Activated CD8-positive, alpha-beta memory T cell treated with anti-CD3 and anti-CD28 coated beads, Interleukin-2, amount 50 U/mL, for 48 hours (primary cell): ENCODE results near the gene PTPN4.
"Not testable (repeated sequence)": the region's sequence is repeated elsewhere in the genome, so short reads cannot be mapped to it uniquely, and the experiment has no call there.

Source experiments
- DNase-seq: peaks from one replicate; pipeline ENCODE4 v3.0.0-alpha.2; 2020

The PTPN4 gene

DNA sequence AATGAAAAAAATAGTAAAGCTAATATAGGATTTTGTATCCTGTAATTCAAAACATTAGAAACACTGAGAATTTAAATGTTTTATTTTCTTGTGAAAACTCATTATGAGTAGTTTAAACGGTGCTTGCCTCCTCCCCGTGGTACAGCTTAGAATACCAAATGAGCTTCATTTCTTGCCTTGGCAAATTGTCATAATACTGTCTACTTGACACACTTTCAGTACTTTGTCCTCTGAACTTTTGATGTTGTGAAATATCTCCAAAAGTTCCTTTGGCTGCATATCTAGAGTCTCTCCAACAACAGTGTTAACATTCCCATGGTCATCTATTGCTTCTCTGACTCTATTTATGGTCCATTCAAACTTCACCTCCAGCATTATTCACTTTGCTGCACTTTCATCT is 191.2 kb downstream of the PTPN4 start:
- DNase-seq, result no peak

DNA sequence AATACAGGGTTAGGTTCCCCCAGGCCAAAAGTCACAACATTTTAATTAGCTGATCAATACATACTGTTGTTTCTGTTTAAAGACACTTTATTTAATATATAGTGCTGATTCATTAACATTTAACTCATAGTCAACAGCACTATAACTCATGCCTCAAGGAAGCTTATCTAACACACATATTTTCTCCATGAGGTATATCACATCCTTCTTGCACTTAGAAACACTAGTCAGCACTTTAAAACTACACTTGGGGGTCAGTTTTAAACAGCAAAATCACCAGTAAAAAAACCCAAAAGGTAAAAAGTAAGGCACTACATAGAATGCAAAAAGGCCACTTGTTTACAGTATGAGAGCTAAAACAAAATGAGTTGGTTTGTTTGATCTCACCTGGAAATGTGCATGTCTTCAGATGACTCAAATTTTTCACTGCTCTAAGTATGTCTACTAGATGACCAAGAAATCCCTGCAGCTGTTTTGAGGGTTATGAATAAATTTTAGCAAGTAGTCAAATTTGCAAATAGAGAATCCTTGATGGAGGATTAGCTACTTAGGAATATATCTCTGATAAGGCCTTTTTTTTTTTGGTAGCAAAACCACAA is 199.0 kb downstream of the PTPN4 start:
- DNase-seq, result no peak

DNA sequence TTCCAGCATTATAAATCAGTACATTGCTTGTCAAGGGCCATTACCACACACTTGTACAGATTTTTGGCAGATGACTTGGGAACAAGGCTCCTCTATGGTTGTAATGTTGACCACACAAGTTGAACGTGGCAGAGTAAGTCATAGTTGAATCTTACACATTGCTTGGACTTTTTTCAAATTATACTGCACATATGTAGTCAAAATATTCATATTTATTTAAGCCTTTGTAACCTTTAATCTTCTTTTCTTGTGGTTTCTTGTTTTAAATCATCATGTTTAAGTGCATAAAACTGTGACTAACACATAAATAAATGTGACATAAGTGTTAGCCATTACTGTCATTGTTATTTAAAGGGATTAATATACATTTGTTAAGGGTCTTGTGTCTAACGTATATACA is 201.1 kb downstream of the PTPN4 start:
- DNase-seq, result no peak

DNA sequence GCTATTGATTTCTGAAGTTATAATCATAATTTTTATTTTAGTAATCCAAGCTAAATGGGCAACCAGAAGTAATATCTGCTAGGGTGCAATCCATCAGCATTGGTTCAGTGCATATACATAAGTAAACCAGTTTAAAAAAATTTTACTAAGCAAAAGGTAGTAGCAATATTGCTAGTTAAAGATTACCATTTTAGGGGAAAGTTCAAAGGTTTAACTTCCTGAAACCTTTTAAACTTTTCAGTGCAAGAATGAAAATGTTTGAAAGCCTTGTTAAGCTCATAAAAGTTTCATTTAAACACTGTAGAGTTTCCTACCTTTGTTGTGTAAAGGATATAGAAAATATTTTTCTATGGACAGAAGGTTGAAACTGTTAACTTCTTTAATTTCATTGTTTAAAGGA is 222.2 kb downstream of the PTPN4 start:
- no peak for DNase-seq

DNA sequence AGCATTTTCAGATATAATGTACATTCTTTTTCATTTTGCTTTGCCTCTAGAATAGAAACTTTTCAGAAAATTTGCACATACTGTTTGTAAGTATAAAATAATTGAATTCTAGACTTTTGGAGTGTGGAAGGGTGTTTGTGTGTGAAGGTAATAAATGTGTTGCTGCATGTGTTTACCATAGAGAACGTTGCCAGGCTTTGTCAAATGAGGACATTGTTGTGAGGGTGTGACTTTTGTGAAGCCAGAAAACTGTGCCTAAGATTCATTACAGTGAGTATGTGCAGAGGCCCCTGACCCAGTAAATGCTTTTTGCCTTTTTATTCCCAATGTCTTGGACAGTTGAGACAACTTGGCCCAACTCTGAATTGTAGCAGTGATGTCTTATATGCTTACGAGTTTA is 222.8 kb downstream of the PTPN4 start:
- no peak for DNase-seq

DNA sequence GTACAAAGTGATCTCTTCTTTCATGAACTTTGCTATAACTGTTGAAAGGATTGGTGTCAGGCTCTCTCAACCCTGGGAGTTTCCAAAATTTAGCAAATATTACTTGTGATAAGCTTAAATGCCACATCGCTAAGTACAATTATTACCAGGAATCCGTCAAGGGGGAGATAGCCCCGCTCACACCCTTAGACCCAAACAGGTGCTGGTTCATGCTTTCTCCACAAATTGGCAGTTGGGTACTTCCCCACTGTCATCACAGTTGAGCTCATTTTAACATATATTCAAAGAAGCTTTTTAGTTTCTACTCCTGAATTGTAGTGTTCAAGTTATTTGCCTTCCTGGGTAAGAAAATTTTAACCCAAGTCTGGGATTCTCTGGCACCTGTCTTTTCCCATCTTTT is 223.4 kb downstream of the PTPN4 start:
- DNase-seq, result no peak

DNA sequence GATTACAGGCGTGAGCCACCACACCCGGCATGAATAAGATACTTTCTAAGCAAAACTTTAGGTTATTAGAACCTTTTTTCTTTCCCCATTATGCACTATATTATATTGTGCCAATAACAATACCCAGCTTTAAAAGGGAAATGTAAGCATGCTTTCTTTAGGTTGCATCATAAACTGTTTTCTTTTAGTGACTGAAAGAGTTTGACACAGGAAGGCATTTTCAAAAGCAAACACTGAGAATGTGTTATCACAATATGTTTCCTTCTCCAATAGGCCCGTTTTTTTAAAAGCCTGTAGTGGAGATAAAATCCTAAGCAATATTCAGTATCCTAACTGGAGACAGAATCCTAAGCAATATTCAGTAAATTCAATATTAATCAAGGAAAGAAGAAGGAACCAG is 236.4 kb downstream of the PTPN4 start:
- no peak for DNase-seq

DNA sequence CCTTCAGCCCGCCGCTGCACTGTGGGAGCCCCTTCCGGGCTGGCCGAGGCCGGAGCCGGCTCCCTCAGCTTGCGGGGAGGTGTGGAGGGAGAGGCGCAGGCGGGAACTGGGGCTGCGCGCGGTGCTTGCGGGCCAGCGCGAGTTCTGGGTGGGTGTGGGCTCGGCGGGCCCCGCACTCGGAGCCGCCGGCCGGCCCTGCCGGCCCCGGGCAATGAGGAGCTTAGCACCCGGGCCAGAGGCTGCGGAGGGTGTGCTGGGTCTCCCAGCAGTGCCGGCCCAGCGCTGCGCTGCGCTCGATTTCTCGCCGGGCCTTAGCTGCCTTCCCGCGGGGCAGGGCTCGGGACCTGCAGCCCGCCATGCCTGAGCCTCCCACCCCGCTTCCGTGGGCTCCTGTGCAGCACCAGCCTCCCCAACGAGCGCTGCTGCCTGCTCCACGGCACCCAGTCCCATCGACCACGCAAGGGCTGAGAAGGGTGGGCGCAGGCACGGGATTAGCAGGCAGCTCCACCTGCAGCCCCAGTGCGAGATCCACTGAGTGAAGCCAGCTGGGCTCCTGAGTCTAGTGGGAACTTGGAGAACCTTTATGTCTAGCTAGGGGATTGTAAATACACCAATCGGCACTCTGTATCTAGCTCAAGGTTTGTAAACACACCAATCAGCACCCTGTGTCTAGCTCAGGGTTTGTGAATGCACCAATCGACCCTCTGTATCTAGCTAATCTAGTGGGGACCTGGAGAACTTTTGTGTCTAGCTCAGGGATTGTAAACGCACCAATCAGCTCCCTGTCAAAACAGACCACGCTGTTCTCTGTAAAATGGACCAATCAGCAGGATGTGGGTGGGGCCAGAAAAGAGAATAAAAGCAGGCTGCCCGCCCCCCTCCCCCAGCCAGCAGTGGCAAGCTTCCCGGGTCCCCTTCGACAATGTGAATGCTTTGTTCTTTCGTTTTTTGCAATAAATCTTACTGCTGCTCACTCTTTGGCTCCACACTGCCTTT is 237.5 kb downstream of the PTPN4 start:
- not testable (repeated sequence) for DNase-seq

DNA sequence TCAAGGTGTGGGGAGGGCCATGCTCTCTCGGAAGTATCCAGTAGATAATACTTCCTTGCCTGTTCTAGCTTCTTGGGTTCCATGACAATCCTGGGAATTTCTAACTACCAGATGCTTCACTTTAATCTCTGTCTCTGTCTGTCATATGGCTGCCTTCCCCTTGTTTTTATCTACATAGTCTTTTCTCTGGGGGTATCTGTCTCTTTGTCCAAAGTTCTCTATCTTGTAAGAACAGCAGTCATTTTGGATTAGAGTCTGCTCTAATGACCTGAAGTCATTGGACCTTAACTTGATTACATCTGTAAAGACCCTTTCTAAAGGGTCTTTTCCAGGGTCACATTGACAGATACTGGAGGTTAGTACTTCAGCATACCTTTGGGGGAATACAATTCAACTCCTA is 241.7 kb downstream of the PTPN4 start:
- no peak for DNase-seq

DNA sequence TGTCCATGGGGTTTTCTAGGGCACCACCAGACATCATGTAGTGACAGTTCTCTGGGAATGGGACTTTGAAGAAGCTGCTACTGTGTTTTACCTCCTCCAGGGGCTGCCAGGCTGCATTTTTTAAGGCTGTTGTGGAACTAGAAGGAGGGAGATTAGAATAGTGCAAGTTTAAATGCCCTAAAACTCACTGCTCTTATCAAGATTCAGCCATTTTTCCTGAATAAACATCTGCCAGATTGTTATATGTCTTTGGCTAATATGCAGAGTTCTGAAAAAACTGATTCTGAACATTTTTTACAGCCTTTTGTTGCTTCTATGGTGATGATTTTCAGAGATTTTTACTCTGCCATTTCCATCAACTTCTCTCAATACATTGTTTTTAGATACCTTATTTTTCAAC is 244.5 kb downstream of the PTPN4 start:
- no peak for DNase-seq

DNA sequence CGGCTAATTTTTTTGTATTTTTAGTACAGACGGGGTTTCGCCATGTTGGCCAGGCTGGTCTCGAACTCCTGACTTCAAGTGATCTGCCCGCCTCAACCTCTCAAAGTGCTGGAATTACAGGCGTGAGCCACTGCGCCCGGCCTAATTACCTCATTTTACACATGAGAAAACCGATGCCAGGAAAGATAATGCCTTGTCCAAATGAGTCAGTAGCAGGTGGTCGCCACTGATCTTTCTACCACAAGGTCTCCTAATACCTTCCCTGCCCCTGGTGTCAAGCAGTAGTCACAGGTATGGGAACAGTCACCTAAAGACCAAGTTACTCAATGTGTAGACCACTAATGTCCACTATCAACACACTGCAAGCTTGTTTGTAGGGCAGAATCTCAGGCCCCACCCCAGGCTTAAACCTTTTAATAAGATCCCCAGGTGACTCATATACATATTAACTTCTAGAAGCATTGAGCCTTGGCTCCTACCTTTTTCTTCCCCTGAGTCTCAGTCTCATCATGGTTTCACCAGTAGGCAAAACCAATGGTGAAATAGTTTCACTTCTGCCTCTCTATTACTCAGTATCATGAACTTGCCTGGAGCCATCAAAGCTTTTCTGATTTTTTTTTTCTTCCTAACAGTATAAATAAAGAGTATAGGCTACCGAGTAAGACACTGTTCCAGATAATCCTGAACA is 246.3 kb downstream of the PTPN4 start:
- DNase-seq, result no peak

DNA sequence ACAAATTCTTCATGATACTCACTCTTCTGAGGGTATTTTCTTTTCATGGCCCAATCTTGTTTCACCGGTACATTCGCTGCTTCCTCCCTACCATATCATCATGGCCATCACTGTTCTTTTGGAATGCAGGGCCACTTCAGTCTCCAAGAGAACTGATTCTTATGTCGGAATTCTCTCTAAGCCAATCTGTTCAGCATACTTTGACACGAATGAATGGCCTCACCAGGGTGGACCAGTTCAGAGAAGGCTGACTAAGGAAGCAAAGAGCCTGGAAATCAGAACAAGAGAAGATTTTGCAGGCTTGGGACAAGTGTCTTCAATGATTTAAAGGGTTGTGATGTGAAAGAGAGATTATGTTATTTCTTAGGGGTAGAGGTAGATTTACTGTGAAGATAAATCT is 248.1 kb downstream of the PTPN4 start:
- DNase-seq, result no peak

DNA sequence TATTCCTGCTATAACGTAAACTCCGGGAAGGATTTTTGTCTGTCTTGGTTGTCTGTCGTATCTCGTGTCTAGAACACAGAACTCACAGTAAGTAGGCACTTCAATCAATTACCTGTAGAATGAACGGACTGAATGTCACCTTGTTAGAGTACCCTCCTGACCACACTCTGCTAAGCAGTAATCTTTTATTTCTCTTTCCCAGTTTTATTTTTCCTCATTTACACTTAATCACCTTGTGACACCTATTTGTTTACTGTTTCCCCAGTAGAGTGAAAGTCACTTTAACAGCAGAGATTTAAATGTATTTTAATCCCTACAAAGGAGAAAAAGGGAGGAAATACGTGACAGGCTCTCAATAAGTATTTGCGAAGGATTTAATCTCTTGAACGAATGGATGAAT is 252.6 kb downstream of the PTPN4 start:
- no peak for DNase-seq

DNA sequence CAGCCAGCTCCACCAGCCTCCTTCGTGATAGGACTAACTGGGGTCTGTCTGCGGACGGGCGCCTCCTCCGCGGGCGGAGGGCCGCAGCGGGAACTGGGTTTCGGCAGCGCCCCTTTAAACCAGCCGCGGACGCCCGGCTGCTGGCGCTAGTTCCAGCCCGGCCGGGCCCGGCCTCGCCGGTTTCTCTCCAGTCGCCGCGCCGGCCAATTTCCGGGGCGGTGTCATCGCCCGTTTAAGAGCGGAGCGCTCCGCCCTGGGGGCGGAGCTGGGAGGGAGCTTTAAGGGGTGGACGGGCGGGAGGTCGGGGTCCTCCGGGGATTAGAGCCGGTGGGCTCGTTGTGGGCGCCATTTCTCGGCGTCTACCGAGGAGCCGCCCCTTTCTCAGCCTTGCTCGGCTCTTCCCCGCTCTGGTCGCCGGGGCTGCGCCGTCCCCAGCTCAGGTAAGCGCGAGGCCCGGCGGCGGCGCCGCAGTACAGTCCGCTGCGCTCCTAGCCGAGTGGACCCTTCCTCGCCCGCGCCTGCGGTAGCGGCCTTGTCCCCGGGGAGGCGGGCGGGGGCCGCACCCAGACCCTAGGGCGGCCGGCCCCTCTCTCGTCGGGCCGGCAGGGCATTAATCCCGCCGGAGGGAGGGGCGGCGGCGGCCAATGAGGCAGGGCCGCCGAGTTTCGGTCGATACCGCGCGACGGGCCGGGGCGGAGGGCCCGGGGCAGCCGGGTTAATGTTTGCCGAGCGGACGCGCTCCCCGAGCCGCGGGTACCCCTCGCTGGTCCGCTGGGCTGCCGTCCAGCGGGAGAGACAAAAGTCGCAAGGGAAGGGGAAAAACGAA is 253.3 kb downstream of the PTPN4 start, which contains the start of gene EPB41L5:
EPB41L5 (plus strand) TSS at position 307 of the 826 bp plus-strand sequence. CDS start 6,008 bp downstream, outside the sequence.
- DNase-seq, result peak; percentile 92

DNA sequence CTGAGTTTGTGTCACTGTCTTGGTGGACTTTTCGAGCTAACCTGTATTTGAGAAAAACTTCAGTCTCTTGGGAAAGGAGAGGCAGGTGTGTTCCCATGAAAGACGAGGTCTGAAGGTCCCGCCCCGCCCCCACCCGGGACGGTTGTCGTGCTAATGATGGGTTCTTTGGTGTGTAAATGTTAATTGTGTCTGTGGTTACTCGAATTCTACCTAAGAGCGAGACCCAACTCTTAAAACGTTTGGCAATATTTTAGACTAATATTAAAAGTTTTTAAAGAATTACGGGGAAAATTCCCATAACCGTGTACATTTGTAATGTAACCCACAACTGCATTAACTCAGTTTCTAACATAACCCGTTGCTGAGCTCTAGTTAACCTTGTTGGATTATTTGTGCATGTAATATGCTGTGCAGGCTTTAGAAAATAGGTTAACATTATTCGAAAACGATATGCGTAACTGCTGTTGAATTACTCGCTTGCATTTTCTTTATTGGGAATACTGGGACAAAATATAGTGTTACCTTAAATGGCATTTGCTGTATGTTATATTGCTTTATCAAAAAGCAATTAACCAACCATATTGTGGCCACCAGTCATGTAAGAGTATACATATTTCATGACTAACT is 254.0 kb downstream of the PTPN4 start:
- DNase-seq, result no peak

DNA sequence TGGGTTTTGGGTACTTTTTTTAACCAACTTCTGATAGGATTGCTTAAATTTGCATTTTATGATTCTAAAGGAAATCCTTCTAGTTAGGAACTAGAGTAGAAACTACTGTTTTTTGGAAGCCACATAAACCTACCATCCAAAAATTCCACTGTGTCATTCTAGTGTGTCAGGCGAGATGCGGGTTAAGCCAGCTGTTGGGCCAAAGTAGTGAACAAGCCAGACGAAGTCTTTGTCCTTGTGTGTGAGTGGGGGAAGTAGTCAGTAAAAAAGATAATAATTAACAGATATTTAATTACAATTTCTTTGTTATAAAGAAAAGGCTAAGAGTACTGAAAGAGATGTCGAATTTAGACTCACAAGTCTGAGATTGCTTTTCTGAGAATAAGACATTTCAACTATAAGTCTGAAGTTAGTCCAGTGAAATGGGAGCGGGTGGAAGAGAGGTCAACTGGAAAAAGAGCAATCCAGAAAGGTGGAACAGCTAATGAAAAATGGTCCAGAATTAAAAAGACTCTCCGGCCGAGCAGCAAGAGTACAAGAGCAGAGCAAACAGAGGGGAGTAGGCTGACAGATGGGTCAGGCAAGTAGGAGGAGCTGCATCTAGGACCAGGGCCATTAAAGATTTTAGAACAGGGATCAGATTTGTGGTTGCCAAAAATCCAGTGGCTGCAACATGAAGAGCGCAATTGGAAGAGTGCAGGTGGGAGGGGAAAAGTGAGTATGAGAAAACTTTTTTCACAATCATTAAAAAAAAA is 254.7 kb downstream of the PTPN4 start:
- no peak for DNase-seq

DNA sequence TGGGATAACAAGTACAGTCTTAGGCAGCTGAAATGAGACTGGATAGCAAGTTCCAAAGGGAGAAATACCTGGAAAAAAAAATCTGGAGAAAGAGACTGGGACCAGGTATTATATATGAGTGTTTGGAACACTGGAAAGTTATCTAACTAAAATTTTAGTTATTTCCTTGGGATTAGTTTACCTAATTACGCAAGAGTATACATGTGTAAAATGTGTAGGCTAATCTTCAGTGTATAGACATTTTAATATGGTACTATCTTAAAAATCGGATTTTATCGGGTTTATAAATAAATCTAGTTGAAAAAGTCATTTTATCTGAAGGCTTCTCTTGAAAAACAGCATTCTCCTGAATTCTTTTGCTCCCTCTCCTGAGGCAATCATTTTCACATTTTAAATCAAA is 257.1 kb downstream of the PTPN4 start:
- DNase-seq, result no peak

DNA sequence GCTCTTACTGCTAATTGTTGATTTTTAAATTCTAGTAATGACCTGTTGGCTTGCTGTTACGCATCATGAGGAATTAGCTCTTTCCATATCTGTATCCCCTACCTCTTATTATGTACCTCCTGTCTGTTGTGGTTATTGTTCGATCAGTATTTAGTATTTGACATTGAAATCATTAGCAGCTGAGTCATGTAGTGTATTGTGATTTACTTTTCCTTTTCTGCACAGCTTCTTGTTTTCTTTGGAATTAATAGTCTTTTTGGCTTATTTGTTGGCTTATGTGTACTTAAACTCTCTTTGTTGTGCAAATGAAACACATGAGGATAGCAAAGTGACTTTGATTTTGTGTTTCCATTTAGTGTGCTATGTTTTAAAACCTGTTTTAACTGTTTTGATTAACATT is 257.5 kb downstream of the PTPN4 start:
- DNase-seq, result no peak

DNA sequence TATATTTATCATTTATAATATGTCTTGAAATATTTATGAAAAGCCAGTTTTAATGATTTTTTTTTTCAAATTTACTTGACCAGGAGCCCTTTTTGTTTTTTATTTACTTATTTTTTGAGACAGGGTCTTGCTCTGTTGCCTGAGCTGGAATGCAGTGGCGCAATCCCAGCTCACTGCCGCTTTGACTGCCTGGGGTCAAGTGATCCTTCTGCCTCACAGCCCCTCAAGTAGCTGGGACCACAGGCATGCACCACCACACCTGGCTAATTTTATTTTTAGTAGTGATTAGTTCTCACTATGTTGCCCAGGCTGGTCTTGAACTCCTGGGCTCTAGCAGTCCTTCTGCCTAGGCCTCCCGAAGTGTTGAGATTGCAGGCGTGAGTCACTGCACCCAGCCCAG is 258.8 kb downstream of the PTPN4 start:
- DNase-seq, result no peak

DNA sequence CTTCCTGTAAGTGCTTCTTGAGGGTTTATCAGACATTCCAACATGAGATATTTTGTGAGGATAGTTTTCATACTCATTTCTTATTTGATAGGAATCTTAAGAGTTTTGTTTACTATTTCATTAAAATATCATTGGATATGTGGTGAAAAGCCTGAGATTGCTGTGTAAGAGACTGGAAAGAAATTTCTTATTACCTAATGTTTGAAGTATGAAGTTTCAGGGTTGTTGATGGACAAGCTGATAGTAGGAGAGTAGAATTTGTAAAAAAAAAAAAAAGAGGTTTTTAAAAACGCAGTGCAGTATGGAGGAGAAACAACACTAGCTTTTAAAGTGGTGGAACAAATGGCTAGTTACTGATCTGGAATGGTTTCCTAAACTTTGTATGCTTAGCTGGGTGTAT is 260.8 kb downstream of the PTPN4 start:
- no peak for DNase-seq

DNA sequence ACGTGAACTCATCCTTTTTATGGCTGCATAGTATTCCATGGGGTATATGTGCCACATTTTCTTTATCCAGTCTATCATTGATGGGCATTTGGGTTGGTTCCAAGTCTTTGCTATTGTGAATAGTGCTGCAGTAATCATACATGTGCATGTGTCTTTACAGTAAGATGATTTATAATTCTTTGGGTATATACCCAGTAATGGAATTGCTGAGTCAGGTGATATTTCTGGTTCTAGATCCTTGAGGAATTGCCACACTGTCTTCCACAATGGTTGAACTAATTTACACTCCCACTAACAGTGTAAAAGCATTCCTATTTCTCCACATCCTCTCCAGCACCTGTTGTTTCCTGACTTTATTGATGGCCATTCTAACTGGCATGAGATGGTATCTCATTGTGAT is 262.8 kb downstream of the PTPN4 start:
- DNase-seq, result not testable (repeated sequence)

DNA sequence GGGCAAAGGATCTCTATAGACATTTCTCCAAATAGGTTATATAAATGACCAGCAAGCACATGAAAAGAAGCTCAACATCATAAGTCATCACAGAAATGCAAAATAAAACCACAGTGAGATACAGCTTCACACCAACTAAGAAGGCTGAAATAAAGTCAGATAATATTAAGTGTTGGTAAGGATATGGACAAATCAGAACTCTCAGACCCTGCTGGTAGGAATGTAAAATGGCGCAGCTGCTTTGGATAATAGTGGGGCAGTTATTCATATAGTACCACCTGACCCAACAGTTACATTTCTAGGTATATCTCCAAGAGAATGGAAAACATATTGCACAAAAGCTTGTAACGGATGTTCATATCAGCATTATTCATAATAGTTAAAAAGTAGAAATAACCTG is 267.2 kb downstream of the PTPN4 start:
- DNase-seq, result no peak
